Measurements from ENCODE around the gene AUTS2. TPM values are rescaled to one million over a fixed set of nuclear protein-coding genes. Genes with fewer than 3 reads are reported as not detected.

The AUTS2 gene
- total and polyA plus RNA-seq, 10 of the 15 experiments (the other 5 are each of a cell fraction or from before 2014, with no cell fraction given) = 6.4 to 55.6 (median 21.6) TPM

GRCh38 chr7:69674701-69675182 is 76.5 kb downstream of the AUTS2 start (continued):
- TF ChIP-seq SKIL (IDR thresholded peaks at IDR 0.05; ENCODE audit: low read depth, poor library complexity, severe bottlenecking) (peak; percentile 34), TCF3 (IDR thresholded peaks at IDR 0.05; ENCODE audit: borderline replicate concordance, insufficient read depth, low read depth, low read length) (no peak), RB1 (IDR thresholded peaks at IDR 0.05; ENCODE audit: borderline replicate concordance) (no peak), ZBTB4 (CRISPR knock-in tag; IDR thresholded peaks at IDR 0.05) (no peak; the same call in 1 of the 2 replicates), PML (IDR thresholded peaks at IDR 0.05; ENCODE audit: low read length) (no peak), E4F1 (IDR thresholded peaks at IDR 0.05; ENCODE audit: borderline replicate concordance, partially characterized antibody) (no peak), ASH2L (IDR thresholded peaks at IDR 0.05; ENCODE audit: borderline replicate concordance, low read depth) (no peak), MYC (IDR thresholded peaks at IDR 0.05; ENCODE audit: insufficient read depth, insufficient read length, insufficient replicate concordance, low read length, severe bottlenecking) (no peak), KLF5 (IDR thresholded peaks at IDR 0.05; ENCODE audit: partially characterized antibody) (no peak), MTA2 (IDR thresholded peaks at IDR 0.05; ENCODE audit: low read depth) (peak; percentile 78), RELB (IDR thresholded peaks at IDR 0.05; ENCODE audit: low read depth) (peak; percentile 96), NFIC (IDR thresholded peaks at IDR 0.05; ENCODE audit: low read depth, low read length) (peak; percentile 44; the same call in 1 of the 2 replicates), PKNOX1 (IDR thresholded peaks at IDR 0.05) (peak; percentile 96), YY1 (IDR thresholded peaks at IDR 0.05; ENCODE audit: low read depth, low read length) (0 out of 2 replicates have a peak, but pooled peaks have one; percentile 26), ZBED1 (IDR thresholded peaks at IDR 0.05; ENCODE audit: borderline replicate concordance) (0 out of 2 replicates have a peak, but pooled peaks have one; percentile 56), EZH2 (IDR thresholded peaks at IDR 0.05; ENCODE audit: borderline replicate concordance, control insufficient read depth, low read depth, low read length) (no peak), BRCA1 (IDR thresholded peaks at IDR 0.05; ENCODE audit: low read depth, low read length) (no peak)

All from GM12878 (cell line).